Small intestine (tissue), 7 donors: ENCODE measurements around the gene RNF43. TPM values are rescaled to one million over a fixed set of nuclear protein-coding genes. Genes with fewer than 3 reads are reported as not detected.
A peak's percentile ranks its signal among the peaks of the same experiment; 100 is the strongest.

Source experiments
- DNase-seq, 2 donors: peaks; one replicate each; pipeline versions ENCODE4 v3.0.0 to v3.0.0-alpha.2; 2013
- FAIRE-seq: peaks from 2 replicates; lab custom pipeline; 2012; peaks lifted over from hg19 to GRCh38; lab: Jason Lieb, UNC
- H3K27ac ChIP-seq, 3 donors: one replicate each; pipeline ENCODE4 v1.5.1; 2013; ENCODE audit warnings: low read length in 2 of 3, mild to moderate bottlenecking in 2 of 3, control low read depth in 1 of 3, inconsistent platforms in 1 of 3, low read depth in 1 of 3, moderate library complexity in 1 of 3
- H3K27me3 ChIP-seq, 3 donors: one replicate each; pipeline ENCODE4 v1.6.1; 2013; ENCODE audit warnings: low read length in 3 of 3, inconsistent platforms in 1 of 3; ENCODE audit not compliant: control insufficient read depth in 3 of 3, insufficient read depth in 3 of 3
- H3K36me3 ChIP-seq, 3 donors: one replicate each; pipeline ENCODE4 v1.6.1; 2013; ENCODE audit warnings: low read length in 3 of 3, inconsistent platforms in 1 of 3, low read depth in 1 of 3, mild to moderate bottlenecking in 1 of 3, moderate library complexity in 1 of 3; ENCODE audit not compliant: control insufficient read depth in 3 of 3, insufficient read depth in 2 of 3
- H3K4me1 ChIP-seq, 3 donors: one replicate each; pipeline ENCODE4 v1.6.1; 2013; ENCODE audit warnings: low read length in 2 of 3, inconsistent platforms in 1 of 3, low read depth in 1 of 3, mild to moderate bottlenecking in 1 of 3, moderate library complexity in 1 of 3; ENCODE audit not compliant: control insufficient read depth in 3 of 3, insufficient read depth in 2 of 3
- H3K4me3 ChIP-seq, 3 donors: one replicate each; pipeline ENCODE4 v1.5.1; 2013; ENCODE audit warnings: low read length in 3 of 3, control low read depth in 1 of 3, inconsistent platforms in 1 of 3, low read depth in 1 of 3, mild to moderate bottlenecking in 1 of 3, moderate library complexity in 1 of 3
- H3K9me3 ChIP-seq, 2 donors: one replicate each; pipeline ENCODE4 v1.6.1; 2013; ENCODE audit warnings: low read depth in 1 of 2, low read length in 1 of 2; ENCODE audit not compliant: control insufficient read depth in 2 of 2, insufficient read depth in 1 of 2
- WGBS, 3 donors: extraction: QIAGEN DNeasy Blood & Tissue Kit; methylation state at CpG; one replicate each; pipeline ENCODE4 v1.1.7; 2013; 5-methylcytosine and 5-hydroxymethylcytosine counted together
- polyA plus RNA-seq, 4 donors: library from polyadenylated mRNA; stranded (reverse) in 3 of 4; unstranded in 1 of 4; fragments of 200-250 nt in 3 of 4; fragments of 120-200 nt in 1 of 4; gene quantifications; one replicate each; pipeline versions ENCODE4 v1.2.1 to v1.2.3, GENCODE V29; 2013
- donor health status: healthy with polysubstance abuse.
- donor health status: control.
- donor health status: control.
- donor health status: Bipolar disorder and iron deficiency.
- donor health status: healthy.

RNF43 gene
- polyA plus RNA-seq, 4 donors: 3.5 to 29.4 (median 15.7) TPM

DNA sequence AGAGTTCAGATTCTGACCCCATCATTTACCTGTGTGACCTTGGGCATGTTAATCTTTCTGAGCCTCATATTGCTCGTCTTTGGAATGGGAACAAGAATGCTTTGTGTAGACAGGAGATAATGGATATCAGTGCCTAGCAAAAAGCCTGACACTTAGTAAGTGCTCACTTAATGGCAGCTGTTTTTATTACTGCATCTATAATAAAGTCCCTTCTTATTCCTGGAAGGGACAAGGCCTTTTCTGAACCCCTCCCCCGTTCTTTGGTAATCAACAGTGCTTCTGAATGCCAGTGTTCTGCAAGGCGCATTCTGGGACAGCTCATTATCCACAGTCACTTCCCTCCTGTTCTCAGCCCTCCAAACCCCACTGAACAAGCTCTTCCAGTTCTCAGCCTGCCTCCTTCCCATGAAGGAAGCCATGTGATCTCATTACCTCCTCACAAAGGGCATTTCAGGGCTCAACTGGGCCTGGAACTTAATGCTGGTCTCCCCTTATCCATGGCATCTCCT, 40.2 kb downstream of the RNF43 start:
- Histone ChIP-seq H3K27me3 (no peaks in the 10 kb centered on the region), H3K9me3 (no peaks in the 10 kb centered on the region), H3K4me1 (peaks cover 14 to 79% (median 16%) of the 10 kb centered on the region in 3 donors), H3K27ac (peak overlapping the region; percentile 39 to 64 (median 53)), H3K36me3 (peaks cover 0 to 12% (median 0%) of the 10 kb centered on the region in 3 donors), H3K4me3 (no peak overlapping the region)
- FAIRE-seq (no peak), DNase-seq (peak; percentile 84 to 92)
- WGBS, 3 donors: 22 to 60% (median 41%) methylated on average over 3 of the region's 3 CpGs

DNA sequence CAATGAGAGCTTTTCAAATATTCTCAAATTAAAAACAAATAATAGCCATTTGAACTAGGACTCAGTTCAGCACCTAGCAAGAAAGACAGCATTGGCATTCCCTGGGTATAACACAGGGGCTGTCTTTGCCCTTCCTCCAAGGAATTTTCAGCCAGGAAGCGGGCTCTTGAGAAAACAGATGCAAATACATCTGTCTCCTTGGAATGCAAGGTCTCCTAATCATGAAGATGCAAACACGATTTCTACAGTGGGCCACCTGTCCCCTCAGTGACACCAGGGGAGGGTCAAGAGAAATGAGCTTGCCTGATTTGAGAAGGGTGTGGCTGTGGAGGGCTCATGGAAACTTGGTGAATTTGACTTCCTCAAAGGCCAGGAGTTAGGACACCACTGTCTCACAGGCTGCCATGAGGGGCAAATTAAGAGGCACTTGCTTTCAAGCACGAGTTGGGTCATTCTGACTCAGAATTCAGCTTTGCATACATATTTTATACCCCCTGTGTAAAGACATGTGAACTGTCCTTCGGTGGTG, 40.8 kb downstream of the RNF43 start:
- H3K4me1 ChIP-seq: peaks cover 14 to 75% (median 16%) of the 10 kb centered on the region in 3 donors
- peak in 1 of 2 donors; percentile 20 for DNase-seq
- no peaks in the 10 kb centered on the region for H3K27me3 ChIP-seq
- FAIRE-seq: no peak
- WGBS, 3 donors: 28 to 50% (median 38%) methylated on average over 4 of the region's 4 CpGs
- H3K4me3 ChIP-seq: no peak overlapping the region
- H3K9me3 ChIP-seq: no peaks in the 10 kb centered on the region
- peak overlapping the region; percentile 52 to 64 (median 53) for H3K27ac ChIP-seq
- peaks cover 0 to 14% (median 0%) of the 10 kb centered on the region in 3 donors for H3K36me3 ChIP-seq

- Histone ChIP-seq H3K9me3 (no peaks in the 10 kb centered on the region), H3K4me1 (peaks cover 9 to 74% (median 12%) of the 10 kb centered on the region in 3 donors), H3K4me3 (no peak overlapping the region), H3K27me3 (no peaks in the 10 kb centered on the region), H3K27ac (peak overlapping the region; percentile 50 to 64 (median 62)), H3K36me3 (peaks cover 0 to 19% (median 0%) of the 10 kb centered on the region in 3 donors)
- DNase-seq (peak; percentile 54 to 62), FAIRE-seq (no peak)
- WGBS, 3 donors: 51 to 71% (median 59%) methylated on average over 2 of the region's 2 CpGs
These were observed 41.5 kb downstream of the RNF43 start for GRCh38 chr17:58375811-58376210.

- Histone ChIP-seq H3K36me3 (peaks cover 0 to 25% (median 0%) of the 10 kb centered on the region in 3 donors), H3K27me3 (no peaks in the 10 kb centered on the region), H3K4me3 (no peak overlapping the region), H3K27ac (peak overlapping the region; percentile 62 to 76 (median 64)), H3K9me3 (no peaks in the 10 kb centered on the region), H3K4me1 (peaks cover 8 to 74% (median 12%) of the 10 kb centered on the region in 3 donors)
- DNase-seq (peak in 1 of 2 donors; percentile 82), FAIRE-seq (no peak)
- WGBS, 3 donors: 11 to 56% (median 41%) methylated on average over 5 of the region's 5 CpGs
These were observed 42.1 kb downstream of the RNF43 start for GRCh38 chr17:58375256-58375655.

DNA sequence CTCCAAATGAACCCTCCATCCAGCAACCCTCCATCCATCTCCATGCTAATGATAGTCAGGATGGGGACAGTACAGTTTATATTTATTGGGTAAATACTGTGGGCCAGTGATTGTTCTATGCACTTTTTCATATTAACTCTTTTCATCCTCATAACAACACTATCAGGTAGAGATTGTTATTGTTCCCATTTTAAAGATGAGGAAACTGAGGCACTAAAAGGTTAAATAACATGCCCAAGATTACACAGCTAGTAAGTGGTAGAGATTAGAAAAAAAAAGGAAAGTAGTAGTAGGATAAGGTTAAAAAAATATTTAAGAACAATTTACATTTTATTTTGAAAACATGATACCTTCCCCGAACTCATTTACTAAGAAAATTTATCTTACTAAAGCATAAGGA, 43.4 kb downstream of the RNF43 start:
- H3K27me3 ChIP-seq: no peaks in the 10 kb centered on the region
- no peaks in the 10 kb centered on the region for H3K9me3 ChIP-seq
- peaks cover 2 to 74% (median 14%) of the 10 kb centered on the region in 3 donors for H3K4me1 ChIP-seq
- H3K36me3 ChIP-seq: peaks cover 0 to 32% (median 0%) of the 10 kb centered on the region in 3 donors
- no peak overlapping the region for H3K4me3 ChIP-seq
- no peak for DNase-seq
- no peak overlapping the region for H3K27ac ChIP-seq
- WGBS, 3 donors: 81 to 88% (median 87%) methylated on average over 1 of the region's 1 CpG
- no peak for FAIRE-seq

DNA sequence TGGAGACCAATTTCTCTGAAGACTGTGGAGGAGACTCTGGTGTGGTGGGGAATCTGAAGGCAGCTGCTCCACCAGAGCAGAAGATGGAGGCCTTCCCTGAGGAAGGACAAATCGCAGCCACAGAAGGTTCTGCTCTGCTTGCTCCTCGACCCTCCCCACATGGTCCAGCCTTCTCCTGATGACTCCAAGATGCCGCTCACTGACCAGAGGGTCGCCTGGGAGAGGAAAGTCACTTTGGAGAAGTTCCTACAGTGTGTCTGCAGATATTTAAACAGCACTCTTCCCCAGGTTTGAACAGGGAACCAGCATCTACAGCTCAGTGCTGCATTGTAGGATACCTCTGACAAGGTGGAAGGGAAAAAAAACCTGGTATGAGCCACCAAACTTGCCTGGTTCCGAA, 44.3 kb downstream of the RNF43 start:
- FAIRE-seq (no peak), DNase-seq (no peak)
- WGBS, 3 donors: 54 to 74% (median 58%) methylated on average over 5 of the region's 5 CpGs
- no peaks in the 10 kb centered on the region for H3K27me3 ChIP-seq
- H3K36me3 ChIP-seq: peaks cover 0 to 37% (median 0%) of the 10 kb centered on the region in 3 donors
- H3K4me1 ChIP-seq: peaks cover 2 to 70% (median 15%) of the 10 kb centered on the region in 3 donors
- H3K9me3 ChIP-seq: no peaks in the 10 kb centered on the region
- no peak overlapping the region for H3K4me3 ChIP-seq
- no peak overlapping the region for H3K27ac ChIP-seq

GRCh38 chr17:58371300-58371950, 45.9 kb downstream of the RNF43 start:
- WGBS, 3 donors: 33 to 65% (median 51%) methylated on average over 6 of the region's 6 CpGs
- Histone ChIP-seq H3K36me3 (peaks cover 0 to 45% (median 0%) of the 10 kb centered on the region in 3 donors), H3K4me3 (no peak overlapping the region), H3K27me3 (no peaks in the 10 kb centered on the region), H3K9me3 (no peaks in the 10 kb centered on the region), H3K4me1 (peaks cover 2 to 71% (median 15%) of the 10 kb centered on the region in 3 donors), H3K27ac (peak overlapping the region in 1 of 3 donors; percentile 37)
- no peak for FAIRE-seq
- no peak for DNase-seq

DNA sequence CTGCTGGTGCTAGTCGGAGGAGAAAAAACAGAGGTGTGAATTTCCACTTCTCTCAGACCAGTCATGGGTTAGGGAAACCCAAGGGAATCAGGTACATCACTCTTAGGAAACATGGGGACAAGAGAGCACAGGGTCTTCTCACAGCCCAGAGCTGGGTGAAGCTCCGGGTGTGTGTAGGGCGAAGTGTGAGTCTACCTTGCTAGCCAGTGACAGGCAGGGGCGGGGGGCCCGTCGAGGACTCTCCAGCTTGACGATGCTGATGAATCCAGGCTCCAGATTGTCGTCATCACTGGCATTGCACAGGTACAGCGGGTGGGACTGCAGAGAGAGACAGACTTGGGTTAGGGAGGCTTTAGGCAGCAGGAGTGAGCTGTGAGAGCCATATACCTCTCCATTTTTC, 46.6 kb downstream of the RNF43 start:
- peak overlapping the region in 2 of 3 donors; percentile 37 to 81 for H3K27ac ChIP-seq
- FAIRE-seq: no peak

More for the DNA sequence above, 46.6 kb downstream of the RNF43 start:
- Histone ChIP-seq H3K9me3 (no peaks in the 10 kb centered on the region), H3K36me3 (peaks cover 0 to 50% (median 0%) of the 10 kb centered on the region in 3 donors), H3K4me3 (no peak overlapping the region), H3K4me1 (peaks cover 0 to 71% (median 17%) of the 10 kb centered on the region in 3 donors), H3K27me3 (no peaks in the 10 kb centered on the region)
- WGBS, 3 donors: 36 to 68% (median 43%) methylated on average over 9 of the region's 9 CpGs
- DNase-seq: no peak
